Measurements from ENCODE around the gene TCF7L2. TPM values are rescaled to one million over a fixed set of nuclear protein-coding genes. Genes with fewer than 3 reads are reported as not detected.

Gene TCF7L2
- total and polyA plus RNA-seq, 2 donors (not counting 1 experiment from before 2014, with no cell fraction given): 3.4 to 5.0 TPM

GRCh38 chr10:113031147-113031546, 81.1 kb downstream of the TCF7L2 start:
- no peak overlapping the region for H2AFZ ChIP-seq (ENCODE audit: low read length)
- H3K9me3 ChIP-seq (ENCODE audit: control insufficient read depth, insufficient read depth, low read depth, low read length): no peaks in the 10 kb centered on the region
- H3K79me2 ChIP-seq (ENCODE audit: control insufficient read depth, insufficient read depth, low read length): peaks cover 11% of the 10 kb centered on the region
- peaks cover 12% of the 10 kb centered on the region for H3K4me1 ChIP-seq (ENCODE audit: control insufficient read depth, extremely low read depth, insufficient read depth, low read length)
- H3K4me2 ChIP-seq (ENCODE audit: extremely low read depth, insufficient read depth, low read length): no peak overlapping the region
- H3K4me3 ChIP-seq (replicated peaks in 1 of 4; ENCODE audit: control extremely low read depth in 1 of 4, insufficient read depth in 1 of 4, low read depth in 3 of 4, low read length in 4 of 4): no peak overlapping the region
- H3K27ac ChIP-seq (ENCODE audit: insufficient read depth, low read length): no peak overlapping the region
- DNase-seq (ENCODE audit: low read depth in 2 of 2): no peak
- H3K27me3 ChIP-seq (ENCODE audit: control insufficient read depth, insufficient read depth, low read length): no peaks in the 10 kb centered on the region
- no peaks in the 10 kb centered on the region for H3K36me3 ChIP-seq (ENCODE audit: control insufficient read depth, insufficient read depth, low read length)
- no peaks in the 10 kb centered on the region for H4K20me1 ChIP-seq (ENCODE audit: control insufficient read depth, extremely low read depth, insufficient read depth, low read length)
- H3K9ac ChIP-seq (ENCODE audit: insufficient read depth, low read length): no peak overlapping the region
- TF ChIP-seq CTCF (conservative IDR thresholded peaks at IDR 0.05 in 1 of 2, IDR thresholded peaks at IDR 0.05 in 1 of 2; ENCODE audit: low read depth in 1 of 2, low read length in 2 of 2) (no peak), EZH2 (IDR thresholded peaks at IDR 0.05; ENCODE audit: low read length, missing control alignments) (no peak)

GRCh38 chr10:113033991-113034390, 83.9 kb downstream of the TCF7L2 start:
- no peak overlapping the region for H3K4me2 ChIP-seq (ENCODE audit: extremely low read depth, insufficient read depth, low read length)
- H3K9ac ChIP-seq (ENCODE audit: insufficient read depth, low read length): no peak overlapping the region
- H3K36me3 ChIP-seq (ENCODE audit: control insufficient read depth, insufficient read depth, low read length): no peaks in the 10 kb centered on the region
- TF ChIP-seq EZH2 (IDR thresholded peaks at IDR 0.05; ENCODE audit: low read length, missing control alignments): no peak
- H3K79me2 ChIP-seq (ENCODE audit: control insufficient read depth, insufficient read depth, low read length): peaks cover 8% of the 10 kb centered on the region
- H3K9me3 ChIP-seq (ENCODE audit: control insufficient read depth, insufficient read depth, low read depth, low read length): no peaks in the 10 kb centered on the region
- no peaks in the 10 kb centered on the region for H3K27me3 ChIP-seq (ENCODE audit: control insufficient read depth, insufficient read depth, low read length)
- H3K27ac ChIP-seq (ENCODE audit: insufficient read depth, low read length): no peak overlapping the region
- H3K4me1 ChIP-seq (ENCODE audit: control insufficient read depth, extremely low read depth, insufficient read depth, low read length): no peaks in the 10 kb centered on the region
- no peak for DNase-seq (ENCODE audit: low read depth in 2 of 2)
- no peak overlapping the region for H3K4me3 ChIP-seq (replicated peaks in 1 of 4; ENCODE audit: control extremely low read depth in 1 of 4, insufficient read depth in 1 of 4, low read depth in 3 of 4, low read length in 4 of 4)
- H2AFZ ChIP-seq (ENCODE audit: low read length): no peak overlapping the region
- no peaks in the 10 kb centered on the region for H4K20me1 ChIP-seq (ENCODE audit: control insufficient read depth, extremely low read depth, insufficient read depth, low read length)

- Histone ChIP-seq H3K36me3 (ENCODE audit: control insufficient read depth, insufficient read depth, low read length) (no peaks in the 10 kb centered on the region), H3K79me2 (ENCODE audit: control insufficient read depth, insufficient read depth, low read length) (no peaks in the 10 kb centered on the region), H3K27ac (ENCODE audit: insufficient read depth, low read length) (no peak overlapping the region), H2AFZ (ENCODE audit: low read length) (no peak overlapping the region), H3K4me3 (replicated peaks in 1 of 4; ENCODE audit: control extremely low read depth in 1 of 4, insufficient read depth in 1 of 4, low read depth in 3 of 4, low read length in 4 of 4) (no peak overlapping the region), H3K4me2 (ENCODE audit: extremely low read depth, insufficient read depth, low read length) (no peak overlapping the region), H3K4me1 (ENCODE audit: control insufficient read depth, extremely low read depth, insufficient read depth, low read length) (no peaks in the 10 kb centered on the region), H4K20me1 (ENCODE audit: control insufficient read depth, extremely low read depth, insufficient read depth, low read length) (no peaks in the 10 kb centered on the region), H3K27me3 (ENCODE audit: control insufficient read depth, insufficient read depth, low read length) (no peaks in the 10 kb centered on the region), H3K9ac (ENCODE audit: insufficient read depth, low read length) (no peak overlapping the region), H3K9me3 (ENCODE audit: control insufficient read depth, insufficient read depth, low read depth, low read length) (no peaks in the 10 kb centered on the region)
- DNase-seq (ENCODE audit: low read depth in 2 of 2): no peak
- TF ChIP-seq EZH2 (IDR thresholded peaks at IDR 0.05; ENCODE audit: low read length, missing control alignments) (no peak), CTCF (conservative IDR thresholded peaks at IDR 0.05 in 1 of 2, IDR thresholded peaks at IDR 0.05 in 1 of 2; ENCODE audit: low read depth in 1 of 2, low read length in 2 of 2) (no peak)
Observed at GRCh38 chr10:113035732-113036312, 85.8 kb downstream of the TCF7L2 start.
